MM.1S (cell line): ENCODE measurements around the gene LRMDA.
A peak's percentile ranks its signal among the peaks of the same experiment; 100 is the strongest.

Source experiments
- DNase-seq: peaks from one replicate; pipeline ENCODE4 v3.0.0-alpha.2; 2015
- H2AFZ ChIP-seq: fragments of 300-600 bp; sonication (generic); 2 replicates; pipeline ENCODE4 v1.6.0; 2016; ENCODE audit warnings: antibody characterized with exemption, low read length
- H3F3A ChIP-seq: fragments of 300-600 bp; sonication (generic); 2 replicates; pipeline ENCODE4 v1.6.1; 2016; ENCODE audit warnings: mild to moderate bottlenecking, antibody characterized with exemption, low read length, moderate library complexity, mixed read lengths; ENCODE audit not compliant: insufficient read depth
- H3K27ac ChIP-seq: fragments of 300-600 bp; sonication (generic); 2 replicates; pipeline ENCODE4 v1.5.1; 2016; ENCODE audit warnings: mild to moderate bottlenecking, low read length
- H3K27me3 ChIP-seq: fragments of 300-600 bp; sonication (generic); replicated peaks from 2 replicates; pipeline ENCODE4 v1.6.0; 2016; ENCODE audit warnings: low read length; ENCODE audit not compliant: insufficient read depth
- H3K36me3 ChIP-seq: fragments of 300-600 bp; sonication (generic); replicated peaks from 2 replicates; pipeline ENCODE4 v1.6.1; 2016; ENCODE audit warnings: mild to moderate bottlenecking, low read length, mixed read lengths; ENCODE audit not compliant: insufficient read depth
- H3K4me1 ChIP-seq: fragments of 300-600 bp; sonication (generic); 2 replicates; pipeline ENCODE4 v1.6.1; 2016; ENCODE audit warnings: low read length, mixed read lengths
- H3K4me2 ChIP-seq: fragments of 300-600 bp; sonication (generic); 2 replicates; pipeline ENCODE4 v1.6.0; 2016; ENCODE audit warnings: low read depth, low read length
- H3K4me3 ChIP-seq: fragments of 300-600 bp; sonication (generic); 2 replicates; pipeline ENCODE4 v1.5.1; 2016; ENCODE audit warnings: low read length, mixed read lengths
- H3K79me2 ChIP-seq: fragments of 300-600 bp; sonication (generic); 2 replicates; pipeline ENCODE4 v1.6.1; 2016; ENCODE audit warnings: mixed run types, low read length, mixed read lengths
- H3K9ac ChIP-seq: fragments of 300-600 bp; sonication (generic); 2 replicates; pipeline ENCODE4 v1.6.1; 2016; ENCODE audit warnings: low read length, mixed read lengths
- H3K9me2 ChIP-seq: fragments of 300-600 bp; sonication (generic); replicated peaks from 2 replicates; pipeline ENCODE4 v1.6.1; 2016; ENCODE audit warnings: mild to moderate bottlenecking, low read length, mixed read lengths; ENCODE audit not compliant: insufficient read depth
- H3K9me3 ChIP-seq: fragments of 300-600 bp; sonication (generic); replicated peaks from 2 replicates; pipeline ENCODE4 v1.6.1; 2016; ENCODE audit warnings: mild to moderate bottlenecking, low read length, mixed read lengths; ENCODE audit not compliant: insufficient read depth
- H4K20me1 ChIP-seq: fragments of 300-600 bp; sonication (generic); 2 replicates; pipeline ENCODE4 v1.6.1; 2016; ENCODE audit warnings: mild to moderate bottlenecking, low read length, moderate library complexity, mixed read lengths; ENCODE audit not compliant: insufficient read depth
- EZH2 ChIP-seq: fragments of 300-600 bp; sonication (generic); optimal IDR thresholded peaks from 2 replicates; pipeline ENCODE3; 2017; ENCODE audit warnings: low read depth, mild to moderate bottlenecking, antibody characterized with exemption, low read length, mixed read lengths
- EZH2phosphoT487 ChIP-seq: fragments of 300-600 bp; sonication (generic); IDR thresholded peaks from 2 replicates; pipeline ENCODE4 v1.6.1; 2018; ENCODE audit warnings: antibody characterized with exemption, low read length
- TF ChIP-seq, protein P1 (sequence below): fragments of 300-600 bp; sonication (generic); IDR thresholded peaks from 2 replicates; pipeline ENCODE4 v1.5.1; 2016; ENCODE audit warnings: antibody characterized with exemption, low read length, mixed read lengths

The LRMDA gene

DNA sequence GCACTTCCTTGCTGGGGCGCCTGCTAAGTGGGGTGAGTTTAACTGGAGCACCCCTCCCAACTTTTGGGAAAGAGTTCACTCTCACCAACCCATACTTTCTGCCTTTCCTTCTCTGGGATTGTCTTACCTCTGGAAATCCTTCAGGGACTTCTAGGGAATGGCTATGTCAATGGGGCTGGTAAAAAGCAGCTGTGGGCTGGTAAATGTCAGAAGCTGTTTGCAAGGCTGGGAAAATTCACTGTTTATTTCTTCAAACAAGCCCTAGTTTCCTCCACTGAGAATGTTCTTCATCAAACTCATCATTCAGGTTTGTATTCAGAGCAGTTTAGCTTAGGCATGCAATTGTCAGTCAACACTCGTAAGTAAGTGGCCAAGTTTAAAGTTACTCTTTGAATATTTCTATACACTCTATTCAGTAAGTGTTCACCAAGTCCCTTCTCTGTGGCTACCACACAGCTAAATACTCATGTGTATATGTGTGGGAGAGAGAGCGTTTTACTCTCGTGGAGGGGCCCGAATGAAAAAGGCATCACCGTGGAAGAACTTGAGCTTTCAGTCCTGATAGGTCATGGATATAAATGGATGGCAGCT is 654.8 kb downstream of the LRMDA start:
- Histone ChIP-seq H3K4me3 (no peak overlapping the region), H3K79me2 (no peaks in the 10 kb centered on the region), H3K27ac (no peak overlapping the region), H4K20me1 (no peaks in the 10 kb centered on the region), H3K4me2 (no peak overlapping the region), H3K9me2 (no peaks in the 10 kb centered on the region), H3K36me3 (no peaks in the 10 kb centered on the region), H2AFZ (no peak overlapping the region), H3K9me3 (no peaks in the 10 kb centered on the region), H3K4me1 (no peaks in the 10 kb centered on the region), H3K27me3 (no peaks in the 10 kb centered on the region), H3K9ac (no peak overlapping the region), H3F3A (no peaks in the 10 kb centered on the region)
- TF ChIP-seq, protein P1, sequence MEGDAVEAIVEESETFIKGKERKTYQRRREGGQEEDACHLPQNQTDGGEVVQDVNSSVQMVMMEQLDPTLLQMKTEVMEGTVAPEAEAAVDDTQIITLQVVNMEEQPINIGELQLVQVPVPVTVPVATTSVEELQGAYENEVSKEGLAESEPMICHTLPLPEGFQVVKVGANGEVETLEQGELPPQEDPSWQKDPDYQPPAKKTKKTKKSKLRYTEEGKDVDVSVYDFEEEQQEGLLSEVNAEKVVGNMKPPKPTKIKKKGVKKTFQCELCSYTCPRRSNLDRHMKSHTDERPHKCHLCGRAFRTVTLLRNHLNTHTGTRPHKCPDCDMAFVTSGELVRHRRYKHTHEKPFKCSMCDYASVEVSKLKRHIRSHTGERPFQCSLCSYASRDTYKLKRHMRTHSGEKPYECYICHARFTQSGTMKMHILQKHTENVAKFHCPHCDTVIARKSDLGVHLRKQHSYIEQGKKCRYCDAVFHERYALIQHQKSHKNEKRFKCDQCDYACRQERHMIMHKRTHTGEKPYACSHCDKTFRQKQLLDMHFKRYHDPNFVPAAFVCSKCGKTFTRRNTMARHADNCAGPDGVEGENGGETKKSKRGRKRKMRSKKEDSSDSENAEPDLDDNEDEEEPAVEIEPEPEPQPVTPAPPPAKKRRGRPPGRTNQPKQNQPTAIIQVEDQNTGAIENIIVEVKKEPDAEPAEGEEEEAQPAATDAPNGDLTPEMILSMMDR = no peak
- DNase-seq = no peak

DNA sequence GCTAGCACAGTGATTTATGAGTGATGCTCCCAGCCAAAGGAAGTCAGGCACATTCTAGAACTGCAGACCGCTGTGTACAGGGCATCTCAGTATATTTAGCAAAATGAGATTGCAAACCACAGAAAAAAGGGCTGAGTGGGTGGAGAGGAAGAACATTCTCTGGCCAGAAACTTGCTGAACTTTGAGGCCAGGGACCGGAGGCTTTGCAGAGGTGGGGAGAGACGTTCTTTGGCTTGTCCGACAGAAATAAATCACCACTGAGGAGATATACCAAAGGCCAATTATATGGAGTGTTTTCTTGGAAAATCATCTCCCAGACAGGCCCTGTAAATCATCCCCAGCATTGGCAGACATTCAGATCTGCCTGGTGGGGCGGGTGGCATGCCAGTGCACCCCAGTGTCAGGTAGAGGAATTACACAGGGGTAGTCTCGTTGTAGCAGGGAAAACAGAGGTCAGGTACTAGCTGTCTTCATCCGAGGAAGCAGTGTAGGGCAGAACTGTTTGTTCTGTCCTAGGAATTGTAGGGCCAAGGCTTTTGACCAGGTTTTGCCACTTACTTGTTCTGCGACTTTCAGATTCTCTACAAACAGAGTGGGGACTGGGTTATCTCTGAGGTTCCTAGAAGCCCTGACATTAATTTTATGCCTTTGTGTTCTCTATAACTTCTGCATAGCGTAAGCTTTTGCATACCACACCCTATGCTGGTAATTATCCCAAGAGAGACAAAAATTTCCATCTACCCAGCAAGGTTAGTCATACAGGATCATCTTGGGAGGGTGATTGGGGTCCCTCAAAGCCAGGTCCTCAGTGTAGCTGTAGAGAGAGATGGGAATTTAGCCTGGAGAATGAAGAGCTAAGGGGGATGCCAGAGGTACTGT is 655.6 kb downstream of the LRMDA start:
- H3K4me2 ChIP-seq = no peak overlapping the region
- no peaks in the 10 kb centered on the region for H3K9me3 ChIP-seq
- no peak for DNase-seq
- H3K27me3 ChIP-seq = no peaks in the 10 kb centered on the region
- H3K4me1 ChIP-seq = no peaks in the 10 kb centered on the region
- H3K9me2 ChIP-seq = no peaks in the 10 kb centered on the region
- H3F3A ChIP-seq = no peaks in the 10 kb centered on the region
- TF ChIP-seq, protein P1 = peak; percentile 31; the same call in 1 of the 2 replicates
- TF ChIP-seq EZH2 = no peak
- no peak for TF ChIP-seq EZH2phosphoT487
- H3K27ac ChIP-seq = no peak overlapping the region
- H4K20me1 ChIP-seq = no peaks in the 10 kb centered on the region
- no peaks in the 10 kb centered on the region for H3K36me3 ChIP-seq
- H2AFZ ChIP-seq = no peak overlapping the region
- no peaks in the 10 kb centered on the region for H3K79me2 ChIP-seq
- no peak overlapping the region for H3K9ac ChIP-seq
- H3K4me3 ChIP-seq = no peak overlapping the region

DNA sequence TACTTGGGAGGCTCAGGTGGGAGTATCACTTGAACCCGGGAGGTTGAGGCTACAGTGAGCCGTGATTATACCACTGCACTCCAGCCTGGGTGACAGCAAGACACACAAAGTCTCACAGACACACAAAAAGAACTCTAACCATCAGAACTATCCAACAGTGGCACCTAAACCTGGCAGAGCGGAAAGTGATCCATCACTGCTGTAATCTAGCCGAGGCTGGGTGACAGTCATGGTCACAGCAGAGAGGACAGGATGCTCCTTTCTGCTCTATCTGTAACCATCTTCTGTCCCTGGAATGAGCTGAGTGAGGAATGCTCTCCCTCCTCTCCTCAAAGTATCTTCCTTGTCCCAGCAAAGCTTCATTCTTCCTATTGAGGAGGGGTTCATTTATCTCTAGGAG is 656.6 kb downstream of the LRMDA start:
- H3K27me3 ChIP-seq = no peaks in the 10 kb centered on the region
- no peaks in the 10 kb centered on the region for H3K79me2 ChIP-seq
- H4K20me1 ChIP-seq = no peaks in the 10 kb centered on the region
- H3F3A ChIP-seq = no peaks in the 10 kb centered on the region
- H3K4me3 ChIP-seq = no peak overlapping the region
- no peak overlapping the region for H2AFZ ChIP-seq
- H3K9me2 ChIP-seq = no peaks in the 10 kb centered on the region
- no peak overlapping the region for H3K4me2 ChIP-seq
- H3K9me3 ChIP-seq = no peaks in the 10 kb centered on the region
- TF ChIP-seq, protein P1 = no peak
- TF ChIP-seq EZH2phosphoT487 (no peak), EZH2 (no peak)
- no peaks in the 10 kb centered on the region for H3K36me3 ChIP-seq
- no peak overlapping the region for H3K9ac ChIP-seq
- no peak overlapping the region for H3K27ac ChIP-seq
- DNase-seq = no peak
- H3K4me1 ChIP-seq = no peaks in the 10 kb centered on the region
